OCI-LY3 (cell line): ENCODE results near the gene SLC51A.

Experiments used
- H2AFZ ChIP-seq: fragments of 200-600, 300-600 bp; shearing (Covaris generic); 2 replicates; pipeline ENCODE4 v1.6.0; 2014; ENCODE audit warnings: antibody characterized with exemption, low read depth, low read length
- H3K27ac ChIP-seq: fragments of 200-600, 300-600 bp; sonication (generic); 2 replicates; pipeline ENCODE4 v1.5.1; 2014; ENCODE audit warnings: mild to moderate bottlenecking, low read length, moderate library complexity, mixed read lengths
- H3K27me3 ChIP-seq: fragments of 200-600, 300-600 bp; sonication (generic); 2 replicates; pipeline ENCODE4 v1.6.1; 2014; ENCODE audit warnings: low read depth, low read length, mixed read lengths
- H3K36me3 ChIP-seq: fragments of 200-600, 300-600 bp; sonication (generic); replicated peaks from 2 replicates; pipeline ENCODE3; 2014; ENCODE audit warnings: low read depth, low read length, mixed read lengths
- H3K4me1 ChIP-seq: fragments of 300-600, 200-600 bp; sonication (generic); 2 replicates; pipeline ENCODE4 v1.6.1; 2014; ENCODE audit warnings: low read length, mixed read lengths
- H3K4me2 ChIP-seq: fragments of 200-600, 300-600 bp; sonication (generic); 2 replicates; pipeline ENCODE4 v1.6.1; 2014; ENCODE audit warnings: low read length, mixed read lengths
- H3K4me3 ChIP-seq: fragments of 300-600, 200-600 bp; sonication (generic); 2 replicates; pipeline ENCODE4 v1.5.1; 2014; ENCODE audit warnings: antibody characterized with exemption, mild to moderate bottlenecking, low read length, moderate library complexity
- H3K79me2 ChIP-seq: fragments of 300-600, 200-600 bp; shearing (Covaris generic); 2 replicates; pipeline ENCODE4 v1.6.1; 2014; ENCODE audit warnings: mild to moderate bottlenecking, low read length, mixed read lengths
- H3K9ac ChIP-seq: fragments of 300-600, 200-600 bp; shearing (Covaris generic); 2 replicates; pipeline ENCODE4 v1.6.0; 2014; ENCODE audit warnings: mild to moderate bottlenecking, low read length, moderate library complexity
- H3K9me3 ChIP-seq: fragments of 200-600, 300-600 bp; shearing (Covaris generic); 2 replicates; pipeline ENCODE4 v1.6.1; 2014; ENCODE audit warnings: low read length, mixed read lengths; ENCODE audit not compliant: insufficient read depth
- H4K20me1 ChIP-seq: fragments of 200-600, 300-600 bp; sonication (generic); 2 replicates; pipeline ENCODE4 v1.6.1; 2016; ENCODE audit warnings: low read length, mixed read lengths; ENCODE audit not compliant: insufficient read depth
- EZH2phosphoT487 ChIP-seq: fragments of 200-600 bp; shearing (Covaris generic); IDR thresholded peaks from 2 replicates; pipeline ENCODE4 v1.6.1; 2018; ENCODE audit warnings: antibody characterized with exemption, mixed run types, low read depth
- TF ChIP-seq, protein P1 (sequence below): fragments of 200-600, 300-600 bp; sonication (generic); IDR thresholded peaks from 2 replicates; pipeline ENCODE4 v1.5.1; 2014; ENCODE audit warnings: antibody characterized with exemption, low read length, low read depth

Gene SLC51A

DNA sequence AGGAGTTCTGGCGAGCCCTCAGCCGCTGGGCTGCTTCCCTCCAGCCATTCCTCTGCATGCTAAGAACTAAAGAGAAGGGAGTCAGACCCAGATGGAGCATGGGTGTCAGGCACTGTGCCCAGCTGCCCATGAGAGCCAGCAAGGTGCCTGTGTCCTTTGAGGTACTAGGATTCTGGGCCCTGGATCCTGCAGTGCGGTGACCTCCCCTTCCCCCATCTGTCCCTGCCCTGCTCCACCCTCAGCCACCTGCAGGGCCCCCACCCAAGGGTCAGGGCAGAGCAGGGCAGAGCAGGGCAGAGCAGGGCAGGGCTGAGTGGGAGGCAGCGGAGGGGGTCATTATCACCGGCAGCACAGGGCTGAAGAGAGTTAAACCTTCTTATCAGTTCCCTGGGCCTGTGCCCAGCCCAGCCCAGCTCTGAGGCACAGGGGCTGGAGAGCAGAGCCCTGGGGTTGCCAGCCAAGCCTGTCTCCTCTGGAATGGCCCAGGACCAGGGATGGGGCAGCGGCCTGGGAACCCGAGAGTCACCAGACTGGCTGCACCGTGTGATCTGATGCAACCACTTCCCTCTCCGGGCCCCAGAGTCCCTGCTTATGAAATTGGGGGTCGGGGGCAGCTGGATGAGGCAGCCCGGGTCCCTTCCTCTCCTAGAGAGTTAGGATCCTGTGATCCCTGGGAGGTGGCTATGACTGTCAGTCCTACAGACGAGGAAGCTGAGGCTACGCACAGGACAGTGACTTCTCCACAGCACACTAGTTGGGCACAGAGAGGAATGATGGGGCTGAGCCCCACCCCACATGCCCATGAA is 22.4 kb upstream of the SLC51A start:
- Histone ChIP-seq H3K9me3 (no peaks in the 10 kb centered on the region), H3K9ac (peak overlapping the region; percentile 78), H4K20me1 (no peaks in the 10 kb centered on the region), H3K4me1 (peaks cover 74% of the 10 kb centered on the region), H3K4me2 (peak overlapping the region; percentile 71), H3K4me3 (peak overlapping the region; percentile 59; the same call in 1 of the 2 replicates), H3K27ac (peak overlapping the region; percentile 91), H3K27me3 (no peaks in the 10 kb centered on the region), H2AFZ (peak overlapping the region; percentile 47; the same call in 1 of the 2 replicates), H3K36me3 (no peaks in the 10 kb centered on the region), H3K79me2 (peaks cover 17% of the 10 kb centered on the region; the same call in 1 of the 2 replicates)
- TF ChIP-seq, protein P1, sequence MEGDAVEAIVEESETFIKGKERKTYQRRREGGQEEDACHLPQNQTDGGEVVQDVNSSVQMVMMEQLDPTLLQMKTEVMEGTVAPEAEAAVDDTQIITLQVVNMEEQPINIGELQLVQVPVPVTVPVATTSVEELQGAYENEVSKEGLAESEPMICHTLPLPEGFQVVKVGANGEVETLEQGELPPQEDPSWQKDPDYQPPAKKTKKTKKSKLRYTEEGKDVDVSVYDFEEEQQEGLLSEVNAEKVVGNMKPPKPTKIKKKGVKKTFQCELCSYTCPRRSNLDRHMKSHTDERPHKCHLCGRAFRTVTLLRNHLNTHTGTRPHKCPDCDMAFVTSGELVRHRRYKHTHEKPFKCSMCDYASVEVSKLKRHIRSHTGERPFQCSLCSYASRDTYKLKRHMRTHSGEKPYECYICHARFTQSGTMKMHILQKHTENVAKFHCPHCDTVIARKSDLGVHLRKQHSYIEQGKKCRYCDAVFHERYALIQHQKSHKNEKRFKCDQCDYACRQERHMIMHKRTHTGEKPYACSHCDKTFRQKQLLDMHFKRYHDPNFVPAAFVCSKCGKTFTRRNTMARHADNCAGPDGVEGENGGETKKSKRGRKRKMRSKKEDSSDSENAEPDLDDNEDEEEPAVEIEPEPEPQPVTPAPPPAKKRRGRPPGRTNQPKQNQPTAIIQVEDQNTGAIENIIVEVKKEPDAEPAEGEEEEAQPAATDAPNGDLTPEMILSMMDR, result no peak
- no peak for TF ChIP-seq EZH2phosphoT487

DNA sequence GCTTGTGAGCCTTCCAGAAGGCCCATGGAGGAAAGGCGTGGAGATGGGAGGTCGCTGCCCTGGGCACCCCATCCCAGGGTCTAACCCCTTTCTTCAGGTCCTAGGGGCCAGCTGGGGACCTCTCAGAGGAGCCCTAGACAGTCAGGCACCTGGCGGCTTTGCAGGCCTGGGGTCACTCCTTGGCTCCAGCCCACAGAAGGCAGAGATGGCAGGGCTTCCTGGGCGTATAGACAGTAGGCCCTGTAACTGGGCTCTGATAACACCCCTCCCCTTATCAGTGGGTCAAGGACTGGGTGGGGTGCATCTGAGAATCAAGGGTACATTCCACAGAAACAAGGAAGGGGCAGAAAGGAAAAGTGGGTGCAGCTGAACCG is 21.8 kb upstream of the SLC51A start:
- Histone ChIP-seq H3K4me1 (peaks cover 68% of the 10 kb centered on the region), H3K79me2 (peaks cover 16% of the 10 kb centered on the region; the same call in 1 of the 2 replicates), H2AFZ (0 out of 2 replicates have a peak overlapping the region, but pooled peaks have one; percentile 47), H4K20me1 (no peaks in the 10 kb centered on the region), H3K9ac (peak overlapping the region; percentile 78), H3K27ac (peak overlapping the region; percentile 91), H3K9me3 (no peaks in the 10 kb centered on the region), H3K27me3 (no peaks in the 10 kb centered on the region), H3K4me3 (no peak overlapping the region), H3K4me2 (peak overlapping the region; percentile 71), H3K36me3 (no peaks in the 10 kb centered on the region)
- TF ChIP-seq EZH2phosphoT487, result no peak
- TF ChIP-seq, protein P1, result no peak

DNA sequence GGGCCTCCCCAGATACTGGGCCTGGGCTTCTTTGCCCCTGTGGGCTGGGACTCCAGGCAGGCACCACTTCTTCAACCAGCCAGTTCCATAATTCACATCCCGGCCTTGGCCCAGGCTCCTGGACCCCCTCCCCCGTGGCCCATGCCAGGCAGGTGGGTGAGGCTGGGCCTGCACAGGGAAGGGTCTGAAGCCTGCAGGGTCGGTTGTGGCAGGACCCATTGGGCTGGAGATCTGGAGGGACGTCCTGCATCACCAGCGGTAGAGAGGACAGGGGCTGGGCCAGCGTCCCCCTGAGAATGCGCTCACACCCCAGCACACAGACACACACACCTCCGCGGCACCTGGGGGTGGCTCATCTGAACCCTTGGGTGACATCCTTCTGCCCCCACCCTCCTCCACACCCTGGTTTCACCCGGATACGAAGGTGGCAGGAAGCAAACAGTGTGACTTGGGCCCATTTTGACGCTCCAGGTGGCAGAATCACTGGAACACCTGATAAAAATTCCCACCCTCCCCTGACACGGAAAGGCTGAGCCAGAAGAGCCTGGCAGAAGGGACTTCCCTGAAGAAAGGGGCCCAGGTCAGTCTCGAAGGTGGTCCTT is 20.6 kb upstream of the SLC51A start:
- peak overlapping the region; percentile 32; the same call in 1 of the 2 replicates for H2AFZ ChIP-seq
- H3K9me3 ChIP-seq, result no peaks in the 10 kb centered on the region
- peaks cover 56% of the 10 kb centered on the region for H3K4me1 ChIP-seq
- no peaks in the 10 kb centered on the region for H4K20me1 ChIP-seq
- H3K4me3 ChIP-seq, result 0 out of 2 replicates have a peak overlapping the region, but pooled peaks have one; percentile 1
- H3K27me3 ChIP-seq, result no peaks in the 10 kb centered on the region
- peak overlapping the region; percentile 14; the same call in 1 of the 2 replicates for H3K27ac ChIP-seq
- H3K4me2 ChIP-seq, result peak overlapping the region; percentile 44
- peaks cover 16% of the 10 kb centered on the region; the same call in 1 of the 2 replicates for H3K79me2 ChIP-seq
- TF ChIP-seq EZH2phosphoT487, result no peak
- TF ChIP-seq, protein P1, result no peak
- peak overlapping the region; percentile 34; the same call in 1 of the 2 replicates for H3K9ac ChIP-seq
- H3K36me3 ChIP-seq, result no peaks in the 10 kb centered on the region

DNA sequence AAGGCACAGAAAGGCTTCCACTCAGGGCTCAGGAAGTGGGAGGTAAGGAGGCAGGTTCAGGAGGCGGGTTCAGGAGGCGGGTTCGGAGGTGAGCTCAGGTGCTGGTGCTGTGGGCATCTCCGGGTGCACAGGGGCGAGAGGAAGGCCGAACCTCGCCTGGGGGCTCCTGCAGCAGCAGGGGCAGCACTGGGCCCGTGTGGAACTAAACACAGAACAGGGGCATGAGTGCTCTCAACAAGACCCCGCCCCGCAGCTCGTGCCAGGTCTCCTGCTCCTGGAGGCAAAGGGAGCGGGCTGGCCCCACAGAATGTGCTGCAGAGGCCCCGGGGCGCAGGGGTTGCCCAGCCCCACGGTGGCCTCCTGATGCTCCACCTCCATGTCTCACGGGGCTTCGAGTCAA is 18.8 kb upstream of the SLC51A start:
- peaks cover 38% of the 10 kb centered on the region for H3K4me1 ChIP-seq
- no peak overlapping the region for H3K4me2 ChIP-seq
- H3K4me3 ChIP-seq, result no peak overlapping the region
- H3K27ac ChIP-seq, result no peak overlapping the region
- H3K36me3 ChIP-seq, result no peaks in the 10 kb centered on the region
- TF ChIP-seq EZH2phosphoT487, result no peak
- TF ChIP-seq, protein P1, result no peak
- H3K79me2 ChIP-seq, result peaks cover 10% of the 10 kb centered on the region; the same call in 1 of the 2 replicates
- no peaks in the 10 kb centered on the region for H3K9me3 ChIP-seq
- H4K20me1 ChIP-seq, result no peaks in the 10 kb centered on the region
- peak overlapping the region; percentile 12; the same call in 1 of the 2 replicates for H2AFZ ChIP-seq
- no peak overlapping the region for H3K9ac ChIP-seq
- H3K27me3 ChIP-seq, result no peaks in the 10 kb centered on the region
